ENCODE measurements around the gene CPLX1.
"Not testable (repeated sequence)": the region's sequence is repeated elsewhere in the genome, so short reads cannot be mapped to it uniquely, and the experiment has no call there.

The CPLX1 gene

DNA sequence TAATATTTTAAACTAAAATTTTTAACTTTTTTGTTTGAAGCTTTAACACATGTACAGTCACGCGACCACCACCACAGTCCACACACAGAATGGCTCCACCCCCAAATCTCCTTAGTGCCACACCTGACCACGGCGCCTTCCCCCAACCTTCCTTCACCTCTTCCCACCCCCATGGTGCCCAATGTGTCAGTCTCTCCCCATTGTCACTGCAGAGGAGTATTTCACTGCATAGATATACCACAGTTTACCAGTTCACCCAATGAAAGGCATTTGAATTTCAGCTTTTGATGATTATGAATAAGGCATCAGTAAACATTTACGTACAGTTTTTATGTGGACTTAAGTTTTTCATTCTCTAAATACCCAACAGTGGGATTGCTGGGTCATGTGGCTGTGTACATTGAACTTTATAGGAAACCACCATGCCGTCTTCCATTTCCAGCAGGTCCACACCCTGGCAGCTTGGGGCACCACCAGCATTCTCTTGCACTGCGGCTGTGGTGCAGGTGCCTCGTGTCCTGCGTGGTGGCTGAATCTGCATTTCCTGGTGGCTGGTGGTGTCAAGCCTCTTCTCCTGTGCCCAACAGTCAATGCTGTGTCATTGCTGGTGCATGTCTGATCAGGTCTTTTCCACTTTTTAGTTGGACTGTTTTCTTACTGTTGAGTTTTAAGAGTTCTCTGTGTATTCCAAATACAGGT lies 49.0 kb downstream of the CPLX1 start:
- no peak for DNase-seq (ENCODE audit: low read depth)

DNA sequence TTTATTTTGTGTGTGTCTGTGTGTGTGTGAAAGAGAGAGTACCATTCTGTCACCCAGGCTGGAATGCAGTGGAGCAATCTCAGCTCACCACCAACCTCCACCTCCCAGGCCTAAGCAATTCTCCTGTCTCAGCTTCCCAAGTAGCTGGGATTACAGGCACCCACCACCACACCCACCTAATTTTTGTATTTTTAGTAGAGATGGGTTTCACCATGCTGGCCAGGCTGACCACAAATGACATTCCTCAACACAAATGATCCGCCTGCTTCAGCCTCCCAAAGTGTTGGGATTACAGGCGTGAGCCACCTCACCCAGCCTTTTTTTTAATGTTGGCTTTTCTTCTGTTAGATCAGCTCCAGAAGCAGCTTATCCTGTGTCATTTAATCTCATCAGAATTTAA lies 50.4 kb downstream of the CPLX1 start:
- DNase-seq (ENCODE audit: low read depth) = not testable (repeated sequence)

DNA sequence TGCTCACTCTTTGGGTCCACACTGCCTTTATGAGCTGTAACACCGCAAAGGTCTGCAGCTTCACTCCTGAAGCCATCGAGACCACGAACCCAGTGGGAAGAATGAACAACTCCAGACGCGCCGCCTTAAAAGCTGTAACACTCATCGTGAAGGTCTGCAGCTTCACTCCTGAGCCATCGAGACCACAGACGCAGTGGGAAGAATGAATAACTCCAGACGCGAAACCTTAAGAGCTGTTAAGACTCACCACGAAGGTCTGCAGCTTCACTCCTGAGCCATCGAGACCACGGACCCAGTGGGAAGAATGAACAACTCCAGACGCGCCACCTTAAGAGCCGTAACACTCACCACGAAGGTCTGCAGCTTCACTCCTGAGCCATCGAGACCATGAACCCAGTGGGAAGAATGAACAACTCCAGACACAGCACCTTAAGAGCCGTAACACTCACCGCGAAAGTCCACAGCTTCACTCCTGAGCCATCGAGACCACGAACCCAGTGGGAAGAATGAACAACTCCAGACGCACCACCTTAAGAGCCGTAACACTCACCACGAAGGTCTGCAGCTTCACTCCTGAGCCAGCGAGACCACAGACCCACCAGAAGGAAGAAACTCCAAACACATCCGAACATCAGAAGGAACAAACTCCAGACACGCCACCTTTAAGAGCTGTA lies 51.4 kb downstream of the CPLX1 start:
- not testable (repeated sequence) for DNase-seq (ENCODE audit: low read depth)

DNA sequence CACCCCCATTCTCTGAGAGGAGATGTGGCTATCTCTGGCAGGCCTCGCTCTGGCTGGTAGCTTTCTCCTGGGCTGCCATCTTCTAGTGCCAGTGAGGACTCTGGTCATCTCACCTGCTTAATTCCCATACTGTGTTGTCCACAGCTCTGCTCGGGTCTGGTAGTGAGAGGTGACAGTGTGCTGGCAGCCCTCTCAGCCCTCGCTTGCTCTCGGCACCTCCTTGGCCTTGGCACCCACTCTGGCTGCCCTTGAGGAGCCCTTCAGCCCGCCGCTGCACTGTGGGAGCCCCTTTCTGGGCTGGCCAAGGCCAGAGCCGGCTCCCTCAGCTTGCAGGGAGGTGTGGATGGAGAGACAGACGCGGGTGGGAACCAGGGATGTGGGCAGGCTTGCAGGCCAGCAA lies 52.7 kb downstream of the CPLX1 start:
- no peak for DNase-seq (ENCODE audit: low read depth)

DNA sequence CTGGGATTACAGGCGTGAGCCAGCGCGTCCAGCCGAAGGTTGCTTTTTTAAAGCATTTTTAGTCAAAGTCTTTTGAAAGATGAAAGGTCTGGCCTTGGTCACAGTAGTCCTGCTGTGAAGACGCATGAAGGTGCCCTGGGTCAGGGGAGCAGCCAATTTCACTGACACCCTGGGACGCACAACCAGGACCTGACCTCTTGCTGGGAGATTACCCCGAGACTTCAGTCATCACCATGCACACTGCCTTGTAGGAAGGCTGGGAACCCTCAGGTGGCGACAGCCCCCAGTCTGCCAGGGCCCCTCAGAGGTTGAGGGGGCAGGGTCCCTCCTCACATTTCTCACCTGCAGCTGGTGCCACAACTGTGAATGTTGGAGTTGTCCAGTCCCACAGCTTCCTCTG lies 53.2 kb downstream of the CPLX1 start:
- no peak for DNase-seq (ENCODE audit: low read depth)

DNA sequence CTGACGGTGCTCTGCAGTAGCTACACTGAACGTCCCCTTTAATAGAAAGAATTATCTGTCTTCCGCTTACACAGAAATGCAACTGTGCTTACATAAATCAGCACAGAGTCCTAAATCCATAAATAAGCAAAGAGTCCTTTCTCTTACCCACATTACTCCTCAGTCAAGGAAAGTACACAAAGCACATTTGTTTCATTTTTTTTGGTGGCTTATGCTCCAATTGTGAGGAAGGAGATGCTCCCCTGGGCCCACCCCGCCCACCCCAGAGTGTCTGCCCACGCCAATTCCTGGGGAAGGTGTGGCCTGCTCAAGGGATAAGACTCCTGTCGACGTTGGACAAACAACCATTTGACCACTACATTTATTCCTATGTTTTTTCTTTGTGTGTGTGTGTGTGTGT lies 53.8 kb downstream of the CPLX1 start:
- no peak for DNase-seq (ENCODE audit: low read depth)

DNA sequence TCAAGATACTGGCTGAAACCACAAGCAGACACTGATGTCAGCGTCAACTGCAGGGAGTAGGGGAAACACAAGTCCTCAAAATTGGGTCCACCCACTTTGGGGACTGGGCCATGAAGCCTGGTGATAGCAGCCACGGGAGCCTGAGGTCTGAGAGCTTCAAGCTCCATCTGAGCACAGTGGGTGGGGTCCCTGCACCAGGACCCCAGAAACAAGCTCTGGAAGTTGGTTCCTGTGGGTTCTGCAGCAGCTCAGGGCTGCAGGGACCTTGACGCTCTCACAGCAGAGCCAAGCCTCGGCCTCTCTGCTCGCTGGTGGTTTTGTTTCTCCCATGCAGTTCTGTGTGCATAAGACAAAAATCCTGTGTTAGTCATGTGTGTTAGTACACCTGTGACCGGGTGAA lies 54.5 kb downstream of the CPLX1 start:
- DNase-seq (ENCODE audit: low read depth) = no peak

DNA sequence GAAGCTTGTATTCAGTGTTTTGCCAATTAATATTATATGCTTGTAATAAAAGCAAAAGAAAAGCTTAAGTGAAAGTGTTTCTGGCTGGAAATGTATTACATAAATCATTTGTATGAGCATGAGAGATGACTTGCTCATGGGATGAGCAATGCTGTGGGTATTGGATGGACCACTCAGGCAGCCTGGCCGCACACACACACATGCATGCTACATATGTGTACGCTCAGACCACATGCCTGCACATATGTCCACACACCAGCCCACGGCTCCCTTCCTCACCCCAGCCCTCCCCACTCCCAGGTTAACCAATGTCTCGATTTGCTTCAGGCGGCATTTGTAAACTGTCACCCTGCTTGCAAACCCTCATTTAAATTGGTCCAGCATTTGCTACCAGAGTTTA lies 55.9 kb downstream of the CPLX1 start:
- no peak for DNase-seq (ENCODE audit: low read depth)

DNA sequence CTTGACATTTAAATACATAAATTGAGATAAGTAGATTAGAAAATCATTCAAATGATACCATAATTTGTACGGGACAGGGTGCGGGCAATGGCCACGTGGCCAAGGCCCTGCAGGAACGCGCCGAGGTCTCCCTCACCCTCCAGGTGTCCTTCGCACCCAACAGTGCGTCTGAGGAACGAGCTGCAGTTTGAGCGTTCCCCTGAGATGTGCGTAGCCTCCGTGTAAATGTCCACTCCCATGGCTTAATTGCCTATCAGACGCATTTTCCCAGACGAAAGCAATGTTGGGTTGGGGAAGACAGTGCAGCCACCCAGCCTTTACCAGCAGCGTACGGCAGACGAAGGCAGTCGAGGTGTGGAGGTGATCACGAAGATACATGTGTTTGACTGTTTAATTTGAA lies 56.4 kb downstream of the CPLX1 start:
- no peak for DNase-seq (ENCODE audit: low read depth)

DNA sequence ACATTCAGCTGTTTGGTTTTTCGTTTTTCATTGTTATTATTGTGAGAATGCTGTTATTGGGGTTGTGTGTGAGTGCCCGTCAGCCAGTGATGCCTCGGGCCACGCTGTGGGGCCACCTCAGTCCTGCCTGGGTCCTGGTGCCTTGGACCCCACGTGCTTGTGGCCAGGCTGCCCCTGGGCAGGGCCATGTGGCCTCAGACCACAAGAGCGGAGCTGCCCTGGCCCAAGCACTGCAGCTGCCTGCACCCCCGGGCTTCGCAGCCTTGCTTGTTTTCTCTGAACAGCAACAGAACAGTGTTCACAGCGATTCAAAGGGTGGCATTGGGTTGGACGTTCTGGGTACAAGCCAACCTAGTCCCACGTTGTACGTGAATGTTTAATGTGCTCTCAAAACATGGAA lies 56.9 kb downstream of the CPLX1 start:
- no peak for DNase-seq (ENCODE audit: low read depth)

DNA sequence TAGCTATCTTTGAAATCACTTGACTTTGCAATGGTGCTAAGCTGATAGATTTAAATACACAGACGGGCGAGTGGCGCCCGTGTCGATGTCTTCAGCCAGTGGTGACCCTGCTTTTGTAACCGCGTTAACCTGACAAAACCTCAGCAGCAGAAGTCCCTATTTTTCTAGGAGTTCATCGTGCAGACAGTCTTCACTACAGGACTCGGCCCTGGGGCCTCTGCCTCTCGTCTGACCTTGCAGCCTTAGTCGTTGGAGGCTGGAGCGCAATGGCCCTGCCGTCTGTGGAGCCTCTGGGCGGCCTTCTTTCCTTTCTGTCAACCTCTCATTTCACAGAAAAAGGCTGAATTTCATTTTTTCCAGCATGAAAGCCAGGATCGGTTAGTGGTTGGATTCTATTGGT lies 57.9 kb downstream of the CPLX1 start:
- DNase-seq (ENCODE audit: low read depth) = no peak

DNA sequence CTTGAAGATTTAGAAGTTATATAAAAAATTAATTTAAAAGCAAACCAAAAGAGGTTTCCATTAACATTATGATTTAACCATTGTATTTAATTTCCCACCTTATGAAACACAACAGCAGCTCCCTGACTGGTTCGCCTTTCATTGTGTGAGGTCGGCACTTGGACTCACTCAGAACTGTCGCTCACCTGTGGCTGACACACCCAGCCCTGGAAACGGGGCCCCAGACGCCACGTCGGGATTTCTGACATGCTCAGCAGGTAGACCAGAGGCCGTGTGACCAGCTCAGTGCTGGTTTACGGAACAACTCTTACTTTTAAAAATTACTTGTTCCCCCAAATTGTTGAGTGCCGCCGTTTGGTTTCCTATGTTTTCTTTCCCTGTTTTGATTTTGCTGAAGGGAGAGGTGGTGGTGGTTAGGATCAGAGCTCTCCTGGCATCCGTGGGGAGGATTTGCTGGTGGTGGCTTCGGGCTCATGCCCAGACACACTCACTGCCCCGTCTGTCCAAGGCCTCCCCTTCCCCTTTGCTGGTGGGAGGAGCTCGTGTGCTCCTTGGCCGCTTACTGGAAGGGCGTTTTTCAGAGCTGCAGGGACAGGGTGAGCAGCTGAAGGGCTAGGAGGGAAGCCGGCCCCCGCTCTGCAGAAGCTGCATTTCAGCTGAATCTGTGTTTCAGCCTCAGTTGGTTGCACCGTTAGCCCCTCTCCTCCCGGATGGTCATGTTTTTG lies 59.2 kb downstream of the CPLX1 start:
- DNase-seq (ENCODE audit: low read depth) = no peak

DNA sequence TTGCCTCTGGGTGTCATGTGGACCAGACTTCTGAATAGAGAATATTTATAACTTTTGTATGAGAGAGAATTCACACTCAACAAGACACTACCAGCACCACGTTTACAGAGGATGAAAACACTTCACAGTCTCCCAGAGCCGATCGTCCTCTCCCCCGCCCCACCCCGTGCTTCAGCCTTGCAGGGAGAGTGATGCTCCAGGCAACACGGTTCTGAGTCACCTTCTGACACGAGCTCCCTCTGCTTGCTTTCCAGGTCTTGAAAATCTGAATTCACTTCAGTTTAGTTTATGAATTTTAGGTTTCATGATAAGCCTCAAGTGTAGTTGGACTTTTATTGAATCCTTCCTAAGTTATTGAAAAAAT lies 59.8 kb downstream of the CPLX1 start:
- DNase-seq (ENCODE audit: low read depth) = no peak

DNA sequence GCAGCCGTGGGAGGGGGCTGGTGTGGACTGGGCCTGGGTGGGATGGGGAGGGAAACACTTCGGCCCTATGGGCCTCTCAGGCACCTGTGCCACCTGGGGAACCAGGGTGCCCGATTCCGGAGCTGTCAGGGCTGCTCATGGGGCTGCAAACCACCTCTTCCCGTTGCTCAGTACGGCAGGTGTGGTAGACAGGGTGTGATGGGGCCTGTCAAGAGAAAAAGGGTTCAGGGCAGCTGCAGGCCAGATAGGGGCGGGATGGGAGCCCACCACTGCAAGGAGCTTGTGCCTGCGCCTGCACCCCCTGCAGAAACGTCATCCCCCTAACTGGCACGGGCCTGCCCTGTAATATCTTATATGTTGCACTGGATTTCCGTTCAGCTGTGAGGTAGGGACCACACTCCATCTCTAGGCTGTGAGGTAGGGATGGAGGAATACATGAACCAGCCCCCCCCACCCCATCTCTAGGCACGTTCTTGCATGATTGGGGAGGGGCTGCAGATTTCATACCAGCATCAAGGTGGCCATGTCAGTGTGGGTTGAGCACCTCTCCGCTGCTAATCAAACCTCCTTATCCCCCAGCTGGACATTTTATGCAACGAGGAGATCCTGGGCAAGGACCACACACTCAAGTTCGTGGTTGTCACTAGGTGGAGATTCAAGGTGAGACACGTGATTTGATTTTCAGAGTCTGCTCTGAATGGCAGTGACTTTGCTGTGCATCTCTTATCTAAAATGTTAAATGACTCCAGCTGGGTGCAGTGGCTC lies 61.3 kb downstream of the CPLX1 start:
- no peak for DNase-seq (ENCODE audit: low read depth)

DNA sequence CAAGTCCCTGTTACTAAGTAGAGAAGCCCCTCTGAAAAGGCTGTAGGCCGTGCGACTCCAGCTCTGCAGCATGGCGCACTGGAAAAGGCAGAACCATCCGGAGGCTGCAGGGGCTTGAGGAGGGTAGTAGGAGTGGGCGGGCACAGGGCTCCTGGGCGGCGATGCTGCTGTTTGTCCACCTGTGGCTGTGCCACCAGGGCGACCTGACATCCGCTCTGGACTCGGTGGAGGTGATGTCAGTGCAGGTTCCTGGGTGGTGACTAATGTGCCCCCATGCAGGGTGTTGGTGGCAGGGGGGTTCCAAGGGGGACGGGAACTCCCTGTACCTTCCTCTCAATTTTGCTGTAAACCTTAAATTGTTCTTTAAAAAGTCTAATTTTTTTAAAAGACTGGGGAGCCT lies 62.0 kb downstream of the CPLX1 start:
- DNase-seq (ENCODE audit: low read depth) = no peak

DNA sequence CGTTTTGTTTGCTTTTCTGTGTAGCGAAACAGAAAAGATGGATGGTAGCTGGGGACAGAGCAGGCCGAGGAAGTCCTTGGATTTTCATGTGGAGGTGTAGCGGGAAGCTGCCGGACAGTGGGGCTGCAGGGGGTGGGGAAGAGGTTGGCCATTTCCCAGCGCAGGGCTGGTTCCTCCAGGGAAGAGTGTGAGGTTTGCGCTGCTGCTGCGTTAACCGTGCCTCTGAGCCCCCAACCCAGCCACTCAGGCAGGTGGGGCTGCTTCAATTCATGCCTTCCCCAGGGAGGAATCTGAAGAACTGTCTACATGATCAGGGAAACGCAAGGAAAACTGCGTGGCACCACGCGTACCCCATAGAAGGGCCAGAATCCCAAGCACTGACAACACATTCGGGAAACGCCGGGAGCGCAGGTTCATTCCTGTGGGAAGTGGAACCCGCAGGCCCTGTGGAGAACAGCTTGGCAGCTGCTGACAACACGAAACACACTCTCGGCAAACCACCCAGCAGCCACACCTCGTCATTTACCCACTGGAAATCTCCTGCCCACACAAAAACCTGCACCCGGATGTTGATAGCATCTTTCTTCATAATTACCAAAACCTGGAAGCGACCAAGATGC lies 62.6 kb downstream of the CPLX1 start:
- no peak for DNase-seq (ENCODE audit: low read depth)

DNA sequence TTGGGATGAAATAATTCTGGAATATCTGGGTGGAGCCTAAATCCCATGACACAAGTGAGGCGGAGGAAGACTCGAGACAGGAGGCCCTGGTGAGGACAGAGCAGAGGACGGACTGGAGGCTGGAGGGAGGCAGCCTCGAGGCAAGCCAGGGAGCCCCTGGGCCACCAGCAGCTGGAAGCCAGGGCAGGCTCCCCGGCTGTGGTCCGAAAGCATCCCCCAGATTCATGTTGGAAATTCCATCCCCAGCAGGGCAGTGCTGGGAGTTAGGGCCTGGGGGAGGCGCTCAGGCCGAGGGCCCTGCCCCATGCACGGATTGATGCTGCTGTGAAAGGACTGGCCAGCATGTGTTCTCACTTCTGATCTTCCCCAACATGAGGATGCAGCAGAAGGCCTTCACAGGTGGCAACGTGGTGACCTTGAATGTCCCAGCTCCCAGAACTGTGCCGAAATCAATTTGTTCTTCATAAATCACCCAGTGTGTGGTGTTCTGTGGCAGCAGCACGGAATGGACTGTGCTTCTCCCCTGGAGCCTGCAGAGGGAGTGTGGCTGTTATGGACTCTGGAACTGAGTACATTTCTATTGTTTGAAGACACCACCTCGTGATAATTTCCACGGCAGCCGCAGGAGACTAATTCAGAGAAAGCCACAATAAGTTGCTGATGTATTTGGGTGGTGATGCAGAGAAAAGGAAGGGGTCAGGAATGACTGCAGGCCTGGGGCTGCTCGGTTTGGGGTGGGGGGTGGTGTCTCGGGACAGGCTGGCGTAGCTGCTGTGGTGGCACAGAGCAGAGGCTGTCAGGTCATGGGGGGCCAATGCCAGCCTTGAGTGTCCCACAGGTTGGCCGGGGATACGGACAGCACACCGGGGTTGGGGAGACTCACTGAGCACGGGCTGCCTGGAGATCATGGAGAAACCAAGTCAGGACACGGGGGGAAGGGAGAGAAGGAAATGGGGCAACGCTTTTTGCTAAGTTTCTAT lies 63.4 kb downstream of the CPLX1 start:
- no peak for DNase-seq (ENCODE audit: low read depth)

DNA sequence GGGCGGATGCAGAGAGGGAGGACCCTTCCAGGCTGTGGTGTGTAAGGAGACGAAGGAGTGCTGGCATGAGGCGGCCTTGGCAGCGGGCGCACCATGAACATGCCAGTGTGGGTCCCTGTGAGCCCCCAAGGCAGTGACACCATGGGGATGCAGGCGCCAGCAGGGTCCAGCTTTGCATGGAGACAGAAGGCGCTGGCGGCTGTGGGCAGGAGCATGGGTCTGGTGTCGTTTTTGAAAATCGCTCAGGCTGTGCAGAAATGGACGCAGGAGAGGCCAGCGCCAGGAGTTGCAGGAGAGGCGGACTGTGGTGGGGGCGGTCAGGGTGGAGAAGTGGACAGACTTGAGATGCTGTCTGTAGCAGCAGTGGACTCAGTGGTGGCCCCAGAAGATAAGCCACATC lies 64.2 kb downstream of the CPLX1 start:
- DNase-seq (ENCODE audit: low read depth) = no peak

DNA sequence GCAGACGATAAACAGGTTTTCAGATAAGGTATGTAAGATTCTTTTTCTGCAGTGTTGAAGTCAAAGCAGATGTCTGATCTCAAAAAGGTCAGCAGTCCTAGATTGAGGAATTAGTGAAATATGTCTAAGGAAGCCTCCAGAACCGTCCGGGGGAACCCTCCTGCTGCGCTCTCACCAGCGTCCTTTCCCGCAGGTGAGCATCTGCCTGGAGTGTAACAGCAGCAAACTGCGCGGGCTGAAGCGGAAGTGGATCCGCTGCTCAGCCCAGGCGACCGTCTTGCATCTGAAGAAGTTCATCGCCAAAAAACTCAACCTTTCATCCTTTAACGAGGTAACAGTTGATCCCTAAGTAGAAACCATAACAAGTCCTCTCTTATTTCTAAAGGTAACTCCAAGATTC lies 64.8 kb downstream of the CPLX1 start:
- no peak for DNase-seq (ENCODE audit: low read depth)

DNA sequence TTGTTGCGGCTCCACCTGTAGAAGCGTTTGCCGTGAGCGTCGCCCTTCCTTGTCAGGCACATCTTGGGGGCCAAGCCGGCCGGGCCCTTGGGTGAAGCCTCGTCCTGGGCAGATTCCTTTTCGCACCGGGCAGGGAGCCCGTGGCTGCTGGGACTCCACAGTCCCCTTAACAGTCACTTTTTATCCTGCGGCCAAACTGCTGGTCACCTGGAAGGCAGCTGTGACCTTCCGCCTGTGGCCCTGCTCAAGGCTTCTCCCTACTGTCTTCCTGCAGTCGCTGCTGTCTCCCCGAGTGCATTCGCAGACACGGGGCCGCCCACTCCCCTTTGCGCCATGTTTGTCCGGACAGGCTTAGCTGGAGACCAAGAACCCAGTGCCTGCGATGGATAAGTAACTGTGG lies 65.3 kb downstream of the CPLX1 start:
- DNase-seq (ENCODE audit: low read depth) = no peak

DNA sequence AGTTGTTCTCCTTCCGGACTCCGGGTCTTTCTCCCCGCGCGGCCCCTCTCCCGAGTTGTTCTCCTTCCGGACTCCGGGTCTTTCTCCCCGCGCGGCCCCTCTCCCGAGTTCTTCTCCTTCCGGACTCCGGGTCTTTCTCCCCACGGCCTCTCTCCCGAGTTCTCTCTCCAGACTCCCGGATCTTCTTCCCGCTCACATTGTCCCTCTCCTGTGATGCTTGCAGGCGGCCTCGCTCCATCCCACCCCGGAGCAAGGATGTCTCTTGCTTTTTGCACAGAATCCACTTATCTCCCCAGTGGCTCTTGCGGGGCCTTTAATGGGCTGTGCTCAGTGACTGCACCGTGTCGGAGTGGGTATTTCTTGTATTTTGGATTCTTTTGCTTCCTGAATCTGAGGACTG lies 66.1 kb downstream of the CPLX1 start:
- DNase-seq (ENCODE audit: low read depth) = not testable (repeated sequence)

Data from T-helper 22 cell (primary cell).